ENCODE measurements around the gene MLLT3.

DNA sequence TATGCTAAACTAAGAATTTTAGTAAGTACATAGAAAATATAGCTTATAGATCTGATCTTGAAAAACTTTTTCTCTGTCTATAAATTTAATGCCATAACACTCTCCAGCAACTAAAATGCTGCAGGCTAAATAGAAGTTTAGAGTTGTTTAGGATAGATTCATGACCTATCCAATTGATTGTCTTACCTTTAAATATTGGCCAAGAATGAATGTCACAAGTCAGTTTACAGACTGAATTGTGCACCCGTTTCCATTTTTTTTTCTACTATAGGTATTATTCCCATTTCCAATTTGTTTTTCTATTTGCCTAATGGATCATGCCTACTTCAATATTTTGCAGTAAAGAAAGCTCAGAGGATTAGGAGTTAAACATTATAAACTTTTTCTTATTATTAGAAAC, 129.5 kb downstream of the MLLT3 start:
- TF ChIP-seq, protein P1, sequence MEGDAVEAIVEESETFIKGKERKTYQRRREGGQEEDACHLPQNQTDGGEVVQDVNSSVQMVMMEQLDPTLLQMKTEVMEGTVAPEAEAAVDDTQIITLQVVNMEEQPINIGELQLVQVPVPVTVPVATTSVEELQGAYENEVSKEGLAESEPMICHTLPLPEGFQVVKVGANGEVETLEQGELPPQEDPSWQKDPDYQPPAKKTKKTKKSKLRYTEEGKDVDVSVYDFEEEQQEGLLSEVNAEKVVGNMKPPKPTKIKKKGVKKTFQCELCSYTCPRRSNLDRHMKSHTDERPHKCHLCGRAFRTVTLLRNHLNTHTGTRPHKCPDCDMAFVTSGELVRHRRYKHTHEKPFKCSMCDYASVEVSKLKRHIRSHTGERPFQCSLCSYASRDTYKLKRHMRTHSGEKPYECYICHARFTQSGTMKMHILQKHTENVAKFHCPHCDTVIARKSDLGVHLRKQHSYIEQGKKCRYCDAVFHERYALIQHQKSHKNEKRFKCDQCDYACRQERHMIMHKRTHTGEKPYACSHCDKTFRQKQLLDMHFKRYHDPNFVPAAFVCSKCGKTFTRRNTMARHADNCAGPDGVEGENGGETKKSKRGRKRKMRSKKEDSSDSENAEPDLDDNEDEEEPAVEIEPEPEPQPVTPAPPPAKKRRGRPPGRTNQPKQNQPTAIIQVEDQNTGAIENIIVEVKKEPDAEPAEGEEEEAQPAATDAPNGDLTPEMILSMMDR (IDR thresholded peaks at IDR 0.05), result no peak
- TF ChIP-seq EP300 (IDR thresholded peaks at IDR 0.05), result no peak
